GM12892 (cell line): ENCODE results near the gene SWAP70.

Source experiments
- DNase-seq: peaks from one replicate; pipeline ENCODE4 v3.0.0; 2011; ENCODE audit not compliant: insufficient read length
- FAIRE-seq: peaks from 2 replicates; lab custom pipeline; 2011; peaks lifted over from hg19 to GRCh38; lab: Jason Lieb, UNC
- POLR2A ChIP-seq: IDR thresholded peaks from 2 replicates; pipeline ENCODE4 v1.6.1; 2011; ENCODE audit warnings: low read depth, low read length, control low read depth
- POLR2AphosphoS5 ChIP-seq: IDR thresholded peaks from 2 replicates; pipeline ENCODE4 v1.6.1; 2011; ENCODE audit warnings: low read depth, low read length, control low read depth
- TAF1 ChIP-seq: IDR thresholded peaks from 2 replicates; pipeline ENCODE4 v1.6.1; 2011; ENCODE audit warnings: low read depth, mild to moderate bottlenecking, control low read depth, low read length, borderline replicate concordance

The SWAP70 gene

GRCh38 chr11:9748361-9748970 is 84.6 kb downstream of the SWAP70 start:
- DNase-seq, result peak; percentile 48
- FAIRE-seq, result peak; percentile 98
- TF ChIP-seq TAF1, result no peak
- TF ChIP-seq POLR2AphosphoS5, result no peak
- TF ChIP-seq POLR2A, result no peak

GRCh38 chr11:9750551-9750950 is 86.7 kb downstream of the SWAP70 start:
- no peak for TF ChIP-seq TAF1
- TF ChIP-seq POLR2A, result no peak
- no peak for TF ChIP-seq POLR2AphosphoS5
- no peak for FAIRE-seq
- no peak for DNase-seq

DNA sequence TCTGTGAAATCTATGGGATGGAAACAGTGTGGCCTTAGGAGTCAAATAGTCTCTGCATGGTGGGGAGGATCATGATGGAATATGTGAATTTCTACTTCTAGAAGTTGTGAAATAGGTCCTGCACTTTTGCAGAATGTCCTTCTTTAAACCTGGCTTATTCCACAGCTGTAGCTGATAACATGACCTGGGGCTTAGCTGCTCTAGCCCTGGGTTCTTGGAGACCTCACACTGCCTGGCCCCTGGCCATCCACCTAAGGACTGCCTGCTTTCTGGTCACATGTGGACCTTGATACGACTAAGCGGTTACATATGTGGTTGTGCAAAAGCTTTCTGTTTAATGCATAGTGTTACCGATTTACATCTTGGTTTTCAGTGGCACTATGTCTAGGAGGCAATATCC is 88.2 kb downstream of the SWAP70 start:
- DNase-seq, result no peak
- no peak for FAIRE-seq
- TF ChIP-seq POLR2A (0 out of 2 replicates have a peak, but pooled peaks have one; percentile 20), POLR2AphosphoS5 (no peak), TAF1 (no peak)

GRCh38 chr11:9753021-9753420 is 89.1 kb downstream of the SWAP70 start:
- no peak for DNase-seq
- no peak for TF ChIP-seq POLR2AphosphoS5

GRCh38 chr11:9754010-9754471 is 90.2 kb downstream of the SWAP70 start:
- FAIRE-seq, result no peak

More at GRCh38 chr11:9753021-9753420, 89.1 kb downstream of the SWAP70 start:
- FAIRE-seq, result peak; percentile 61

GRCh38 chr11:9755561-9756185 is 91.8 kb downstream of the SWAP70 start:
- TF ChIP-seq TAF1 (no peak), POLR2A (peak; percentile 42; the same call in 1 of the 2 replicates)
- DNase-seq, result no peak
- FAIRE-seq, result peak; percentile 21

More at GRCh38 chr11:9754010-9754471, 90.2 kb downstream of the SWAP70 start:
- no peak for DNase-seq
- TF ChIP-seq POLR2A (0 out of 2 replicates have a peak, but pooled peaks have one; percentile 30), TAF1 (no peak), POLR2AphosphoS5 (no peak)

- TF ChIP-seq TAF1, result no peak
- TF ChIP-seq POLR2A, result 0 out of 2 replicates have a peak, but pooled peaks have one; percentile 4
- DNase-seq (no peak), FAIRE-seq (peak; percentile 83)
Measured at GRCh38 chr11:9756461-9756860, 92.6 kb downstream of the SWAP70 start.

DNA sequence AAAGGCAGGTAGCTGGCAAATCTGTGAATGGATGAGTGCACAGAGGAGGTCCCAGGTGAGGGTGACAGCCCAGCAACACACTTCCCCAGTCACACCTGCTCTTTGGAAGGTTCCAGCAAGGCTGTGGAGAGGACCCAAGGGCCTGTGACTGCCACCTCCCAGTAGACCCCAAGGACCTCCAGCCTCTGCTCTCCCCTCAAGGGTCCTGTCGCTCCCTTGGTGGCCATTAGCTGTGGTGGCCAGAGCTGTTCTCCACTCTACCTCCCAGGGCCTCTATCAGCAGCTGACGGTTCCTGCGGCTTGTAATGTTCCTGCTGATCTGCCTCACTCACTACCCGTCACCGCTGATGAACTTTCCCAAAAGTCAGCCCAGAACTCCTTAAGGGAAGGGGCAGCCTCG is 93.0 kb downstream of the SWAP70 start:
- TF ChIP-seq TAF1 (no peak), POLR2A (no peak), POLR2AphosphoS5 (no peak)
- FAIRE-seq (no peak), DNase-seq (no peak)

DNA sequence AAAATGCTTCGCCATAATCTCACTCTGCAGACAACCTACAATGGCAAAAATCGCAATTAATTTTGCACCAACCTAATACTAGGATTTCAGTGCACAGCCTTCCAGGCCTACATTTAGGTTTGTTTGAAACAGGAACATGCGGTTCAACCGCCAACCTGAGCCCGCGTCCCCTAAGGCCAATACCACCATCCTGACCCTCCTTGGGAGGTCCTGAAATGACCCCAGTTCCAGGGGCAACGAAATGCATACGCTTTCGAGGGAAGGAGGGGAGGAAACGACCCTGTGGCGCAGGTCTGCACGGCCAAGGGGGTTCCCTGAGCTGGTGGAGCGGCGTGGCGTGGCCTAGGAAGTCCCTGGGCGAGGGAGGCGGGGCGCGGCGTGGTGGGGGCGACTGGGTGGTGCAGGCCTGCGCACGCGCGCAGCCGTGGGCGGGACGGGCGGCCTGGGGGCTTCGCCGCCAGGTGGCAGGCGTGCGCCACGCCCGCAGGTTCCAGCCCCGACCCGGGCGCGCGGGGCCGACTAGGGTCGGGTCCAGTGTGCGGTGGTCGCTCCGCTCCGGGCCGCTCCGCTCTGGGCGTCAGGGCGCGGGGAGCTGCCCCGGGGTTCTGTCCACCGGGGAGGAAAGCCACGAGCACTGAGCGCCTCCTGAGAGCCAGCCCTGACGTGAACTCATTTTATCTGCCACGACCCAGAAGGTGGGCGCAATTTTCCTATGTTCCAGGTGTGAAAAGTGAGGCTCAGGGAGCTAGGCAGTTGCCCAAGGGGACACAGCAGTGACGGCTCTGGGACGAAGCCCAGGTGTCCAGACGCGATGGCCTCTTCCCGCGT is 94.1 kb downstream of the SWAP70 start:
- DNase-seq, result peak; percentile 95
- FAIRE-seq, result peak; percentile 100
- TF ChIP-seq POLR2AphosphoS5 (peak; percentile 16; the same call in 1 of the 2 replicates), POLR2A (peak; percentile 47; the same call in 1 of the 2 replicates), TAF1 (no peak)

DNA sequence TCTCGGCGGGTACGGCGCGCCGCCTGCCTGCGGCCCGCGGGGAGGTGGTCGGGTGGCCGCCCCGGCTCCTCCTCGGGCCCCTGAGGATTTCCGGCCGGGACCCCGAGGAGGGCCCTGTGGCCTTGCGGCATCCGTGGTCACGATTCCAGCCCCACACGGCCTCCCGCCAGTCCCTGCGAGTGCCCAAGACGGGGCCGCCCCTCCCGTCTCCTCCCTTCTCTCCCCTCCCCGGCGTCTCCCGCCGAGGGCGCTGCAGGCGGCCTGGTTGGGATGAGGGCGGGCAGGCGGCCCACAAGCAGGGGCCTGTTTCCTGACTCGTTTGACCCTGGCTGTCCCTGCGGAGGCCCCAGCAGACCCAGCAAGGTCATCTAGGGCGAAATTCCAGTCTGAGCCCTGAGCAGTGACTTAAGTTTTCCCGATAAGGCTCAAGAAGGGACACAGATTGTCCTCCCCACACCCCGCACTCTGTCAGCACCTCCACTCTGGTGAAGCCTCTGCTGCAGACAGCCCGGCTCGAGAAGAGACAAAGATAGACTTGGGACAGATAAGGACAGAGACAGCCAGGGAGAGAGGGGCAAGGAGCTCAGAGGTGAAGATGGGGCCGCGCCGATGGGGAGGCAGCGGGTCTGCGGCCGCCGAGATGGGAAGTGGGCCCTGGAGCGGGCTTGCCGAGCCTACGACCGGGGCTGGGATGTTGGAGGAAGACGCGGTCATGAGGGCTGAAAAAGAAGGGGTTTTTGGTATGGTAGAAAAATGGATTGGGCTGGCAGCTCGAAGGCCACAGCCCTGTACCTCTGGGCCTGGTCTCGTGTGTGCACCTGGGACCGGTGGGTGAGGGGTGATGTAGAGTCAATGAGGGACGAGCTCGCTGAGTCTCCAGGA is 95.0 kb downstream of the SWAP70 start:
- FAIRE-seq (no peak), DNase-seq (peak; percentile 56)
- TF ChIP-seq POLR2A (no peak), POLR2AphosphoS5 (no peak), TAF1 (no peak)
